Measurements from ENCODE around the gene MT1B.
"Not testable (repeated sequence)": the region's sequence is repeated elsewhere in the genome, so short reads cannot be mapped to it uniquely, and the experiment has no call there.

Gene MT1B

DNA sequence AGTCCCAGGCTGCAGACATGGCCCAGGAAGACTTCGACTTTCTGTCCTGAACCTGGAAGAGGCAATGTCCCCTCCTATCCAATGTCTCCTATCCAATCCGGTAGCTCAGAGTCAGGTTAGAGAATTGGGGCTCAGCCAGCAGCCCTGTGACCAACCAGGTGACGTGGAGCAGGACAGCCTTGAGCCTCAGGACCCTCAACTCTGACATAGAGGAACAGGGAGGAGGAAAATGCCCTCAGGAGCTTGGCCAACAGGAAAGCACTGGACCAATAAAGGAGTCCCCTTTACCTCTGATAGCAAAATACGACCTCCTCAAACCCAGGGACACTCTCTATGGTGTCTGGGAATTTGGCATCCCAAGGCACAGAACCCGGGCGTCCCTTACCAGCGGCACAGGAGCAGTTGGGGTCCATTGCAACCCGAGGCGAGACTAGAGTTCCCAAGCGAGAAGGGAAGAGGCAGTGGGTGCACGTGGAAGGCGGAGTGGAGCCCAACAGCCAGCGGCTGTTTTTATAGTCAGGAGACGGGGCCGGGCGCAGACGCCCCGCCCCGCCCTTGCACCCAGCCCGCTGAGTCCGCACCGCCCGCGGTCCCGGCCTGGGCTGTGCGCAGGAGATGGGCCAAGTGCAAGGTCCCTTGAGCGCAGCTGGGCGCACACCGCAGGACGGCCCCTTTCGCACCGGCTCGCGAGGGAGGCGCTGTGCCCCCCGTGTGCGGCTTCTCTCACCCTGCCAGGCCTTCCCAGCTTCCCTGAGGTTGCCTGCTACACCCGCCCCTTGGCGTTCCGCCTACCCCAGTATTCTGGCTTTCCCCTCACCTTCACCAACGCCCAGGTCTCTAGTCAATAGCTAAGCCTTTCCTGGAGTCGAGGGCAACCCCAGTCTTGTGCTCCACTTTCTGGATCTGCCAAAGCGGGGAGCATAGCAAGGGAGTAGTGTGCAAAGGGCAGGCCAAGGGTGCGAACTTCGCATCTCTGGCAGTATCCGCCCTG, 16.2 kb downstream of the MT1B start, which contains the start of gene MT1G:
MT1G (minus strand) TSS at position 485 of the 991 bp plus-strand sequence; CDS start at position 413, 72 bp downstream.
- peak; percentile 46 for DNase-seq (ENCODE audit: low spot score)

DNA sequence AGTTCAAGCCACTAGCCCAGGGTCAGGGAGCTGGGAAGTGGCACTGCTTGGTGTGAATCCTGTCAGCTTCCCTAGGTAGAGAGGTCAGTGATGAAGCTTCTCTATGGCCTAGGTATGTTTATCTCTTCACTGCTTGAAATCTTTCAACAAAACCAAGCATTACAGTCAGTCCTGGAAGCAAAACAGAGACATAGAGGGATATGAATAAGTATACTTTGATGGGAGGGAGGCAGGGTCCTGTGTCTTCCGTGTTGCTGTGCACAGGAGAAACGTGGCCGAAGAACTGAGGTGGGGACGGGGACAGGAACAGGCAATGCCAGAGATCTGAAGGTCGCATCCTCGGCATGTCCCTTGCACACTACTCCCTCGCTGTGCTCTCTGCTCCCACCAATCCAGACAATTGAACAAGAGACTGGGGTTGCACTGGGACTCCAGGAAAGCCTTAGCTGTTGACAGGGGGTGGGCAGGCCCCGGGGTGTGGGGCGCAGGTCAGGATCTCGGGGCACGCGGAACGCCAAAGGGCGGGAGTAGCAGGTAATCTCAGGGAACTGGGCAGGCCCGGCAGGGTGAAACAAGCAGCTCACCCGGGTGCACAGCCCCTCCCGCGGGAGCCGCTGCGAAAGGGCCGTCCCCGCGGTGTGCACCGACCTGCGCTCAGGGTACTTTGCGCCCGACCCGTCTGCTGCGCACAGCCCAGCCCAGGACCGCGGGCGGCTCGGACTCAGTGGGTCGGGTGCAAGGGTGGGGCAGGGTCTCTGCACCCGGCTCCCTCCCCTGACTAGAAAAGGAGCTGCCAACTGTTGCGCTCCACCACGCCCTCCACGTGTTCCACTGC, 17.5 kb downstream of the MT1B start, which contains the start of gene MT1H:
MT1H (plus strand) TSS at position 810 of the 835 bp plus-strand sequence. CDS start 71 bp downstream, outside the sequence.
- DNase-seq (ENCODE audit: low spot score) = no peak

DNA sequence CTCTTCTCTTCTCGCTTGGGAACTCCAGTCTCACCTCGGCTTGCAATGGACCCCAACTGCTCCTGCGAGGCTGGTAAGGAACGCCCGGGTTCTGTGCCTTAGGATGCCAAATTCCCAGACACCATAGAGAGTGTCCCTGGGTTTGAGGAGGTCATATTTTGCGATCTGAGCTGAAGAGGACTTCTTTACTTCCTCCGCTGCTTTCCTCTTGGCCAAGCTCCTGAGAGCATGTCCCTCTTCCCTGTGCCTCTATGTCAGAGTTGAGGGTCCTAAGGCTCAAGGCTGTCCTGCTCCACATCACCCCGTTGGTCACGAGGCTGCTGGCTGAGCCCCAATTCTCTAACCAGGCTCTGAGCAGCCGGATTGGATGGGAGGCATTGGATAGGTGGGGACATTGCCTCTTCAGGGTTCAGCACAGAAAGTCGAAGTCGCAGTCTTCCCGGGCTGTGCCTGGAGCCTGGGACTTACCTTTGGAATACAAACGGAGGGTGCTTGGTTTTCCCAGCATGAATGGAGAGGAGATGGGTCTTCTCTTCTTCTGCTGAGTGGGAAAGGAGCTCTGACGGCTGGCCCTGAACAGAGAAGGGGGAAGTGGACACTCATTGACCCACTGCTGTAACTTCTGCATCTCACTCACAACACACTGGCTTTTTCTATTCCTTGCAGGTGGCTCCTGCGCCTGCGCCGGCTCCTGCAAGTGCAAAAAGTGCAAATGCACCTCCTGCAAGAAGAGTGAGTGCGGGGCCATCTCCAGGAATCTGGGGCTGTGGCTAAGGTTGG, 18.3 kb downstream of the MT1B start:
- DNase-seq (ENCODE audit: low spot score) = no peak

DNA sequence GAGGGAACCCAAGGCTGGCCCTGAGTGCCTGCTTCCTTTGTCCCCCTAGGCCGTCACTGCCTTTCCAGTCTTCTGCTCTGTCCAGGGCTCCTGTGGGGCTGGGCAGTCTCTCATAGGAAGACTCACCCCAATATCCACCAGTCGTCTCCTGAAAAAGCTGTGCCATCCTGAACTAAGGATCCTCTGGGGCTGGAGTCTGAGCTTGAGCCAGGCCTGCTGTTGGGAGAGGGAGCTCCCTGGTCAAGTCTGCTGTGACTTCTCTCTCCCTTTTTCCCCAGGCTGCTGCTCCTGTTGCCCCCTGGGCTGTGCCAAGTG, 18.9 kb downstream of the MT1B start:
- DNase-seq (ENCODE audit: low spot score) = no peak

DNA sequence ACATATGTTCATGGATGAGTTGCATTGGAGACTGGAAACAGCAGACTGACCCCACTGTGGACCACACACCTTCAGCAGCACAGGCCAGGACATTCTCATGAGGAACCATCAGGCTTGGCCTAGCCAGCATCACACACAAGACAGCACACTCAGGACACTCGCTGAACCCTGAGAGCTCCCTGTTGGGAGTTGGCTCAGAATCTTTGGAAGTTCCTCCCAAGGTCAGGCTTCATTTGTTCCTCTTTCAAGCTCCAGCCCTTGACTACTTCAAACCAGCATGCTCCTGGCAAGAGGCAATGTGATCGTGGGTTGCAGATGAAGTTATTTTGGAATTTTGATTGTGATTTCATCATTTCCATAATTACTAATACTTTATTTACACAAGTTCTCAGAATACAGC, 20.0 kb downstream of the MT1B start:
- not testable (repeated sequence) for DNase-seq (ENCODE audit: low spot score)

DNA sequence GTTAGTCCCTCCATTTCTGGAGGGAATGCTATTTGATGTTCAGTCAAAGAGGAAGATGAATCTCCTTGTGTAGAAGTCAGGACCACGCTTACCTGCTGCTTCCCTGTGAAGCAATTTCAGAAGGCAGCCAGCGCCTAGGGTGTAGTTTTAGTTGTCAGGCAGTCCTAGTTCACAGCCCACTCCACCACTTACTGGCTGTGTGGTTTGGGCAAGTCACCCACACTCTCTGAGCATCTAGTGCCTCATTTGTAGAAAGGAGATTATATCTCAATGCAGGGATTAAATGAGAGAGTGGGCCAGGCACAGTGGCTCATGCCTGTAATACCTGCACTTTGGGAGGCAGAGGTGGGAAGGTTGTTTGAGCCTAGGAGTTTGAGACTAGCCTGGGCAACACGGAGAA, 20.5 kb downstream of the MT1B start:
- DNase-seq (ENCODE audit: low spot score) = not testable (repeated sequence)

DNA sequence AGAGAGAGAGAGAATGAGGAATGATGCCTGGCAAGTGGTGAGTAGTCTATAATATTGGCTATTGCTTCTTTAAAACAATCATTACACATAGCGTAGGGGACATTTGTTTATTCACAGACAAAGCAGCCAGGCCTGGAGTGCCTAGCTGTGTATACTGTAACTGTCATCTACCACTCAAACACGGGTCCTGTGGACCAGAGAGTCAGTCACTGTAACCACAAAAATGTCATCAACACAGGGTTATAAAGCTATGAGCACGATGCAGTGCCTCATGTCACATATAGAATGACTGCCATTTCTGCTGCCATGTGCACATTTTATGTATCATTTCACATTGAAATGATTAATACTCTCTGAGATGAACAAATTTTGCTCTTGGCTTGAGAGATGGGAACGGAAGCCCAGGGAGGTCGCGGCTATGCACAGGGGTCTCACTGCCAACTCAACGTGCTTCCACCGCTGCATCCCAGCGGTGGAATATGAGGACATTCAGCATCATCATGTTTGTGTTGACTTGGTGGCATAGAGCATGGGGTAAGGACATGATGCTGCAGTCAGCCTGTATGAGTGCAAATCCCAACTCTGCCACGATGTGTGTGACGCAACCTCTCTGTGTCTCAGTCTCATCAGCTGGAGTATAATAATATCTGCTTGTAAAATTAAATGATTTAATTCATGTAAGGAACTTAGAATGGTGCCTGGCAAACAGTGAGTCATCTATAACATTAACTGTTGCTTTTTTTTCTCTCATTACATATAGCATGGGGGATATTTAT, 21.3 kb downstream of the MT1B start:
- DNase-seq (ENCODE audit: low spot score) = no peak

DNA sequence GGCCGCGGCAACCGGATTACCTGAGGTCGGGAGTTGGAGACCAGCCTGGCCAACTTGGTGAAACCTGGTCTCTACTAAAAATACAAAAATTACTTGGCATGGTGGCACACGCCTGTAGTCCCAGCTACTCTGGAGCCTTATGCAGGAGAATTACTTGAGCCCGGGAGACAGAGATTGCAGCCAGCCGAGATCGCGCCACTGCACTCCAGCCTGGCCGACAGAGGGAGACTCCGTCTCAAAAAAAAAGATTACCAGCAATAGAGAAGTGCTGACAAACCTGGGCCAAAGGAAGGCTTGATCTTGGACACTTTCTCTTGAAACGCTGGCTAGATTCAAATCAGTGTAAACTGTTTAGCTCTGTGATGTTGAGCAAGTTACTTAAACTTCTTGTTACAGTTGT, 22.2 kb downstream of the MT1B start:
- DNase-seq (ENCODE audit: low spot score) = no peak

DNA sequence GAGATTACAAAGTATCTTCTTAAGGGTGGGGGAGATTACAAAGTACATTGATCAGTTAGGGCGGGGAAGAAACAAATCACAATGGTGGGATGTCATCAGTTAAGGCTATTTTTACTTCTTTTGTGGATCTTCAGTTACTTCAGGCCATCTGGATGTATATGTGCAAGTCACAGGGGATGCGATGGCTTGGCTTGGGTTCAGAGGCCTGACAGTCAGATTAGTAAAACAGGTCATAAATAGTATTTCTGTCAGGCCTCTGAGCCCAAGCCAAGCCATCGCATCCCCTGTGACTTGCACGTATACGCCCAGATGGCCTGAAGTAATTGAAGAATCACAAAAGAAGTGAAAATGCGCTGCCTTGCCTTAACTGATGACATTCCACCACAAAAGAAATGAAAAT, 22.9 kb downstream of the MT1B start:
- DNase-seq (ENCODE audit: low spot score) = not testable (repeated sequence)

DNA sequence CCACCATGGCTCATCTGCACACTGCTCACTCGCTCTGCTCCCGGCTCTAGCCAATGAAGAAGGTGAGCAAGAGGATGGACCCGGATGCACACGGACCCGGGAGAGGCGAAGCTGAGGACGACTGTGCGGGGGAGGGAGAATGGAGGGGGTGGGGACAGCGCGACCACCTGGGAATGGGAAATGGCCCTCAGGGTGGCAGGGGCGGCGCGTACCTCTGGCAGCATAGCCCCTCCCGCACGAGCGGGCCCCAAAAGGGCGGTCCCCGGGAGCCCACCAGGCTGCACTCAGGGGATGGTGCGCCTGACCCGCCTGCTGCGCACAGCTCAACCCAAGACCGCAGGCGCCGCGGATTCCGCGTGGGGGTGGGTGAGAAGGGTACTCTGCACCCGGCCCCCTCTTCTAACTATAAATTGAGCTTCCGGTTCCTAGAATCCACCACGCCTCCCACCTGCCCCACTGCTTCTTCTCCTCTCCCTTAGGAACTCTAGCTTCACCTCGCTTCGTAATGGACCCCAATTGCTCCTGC, 24.1 kb downstream of the MT1B start:
- no peak for DNase-seq (ENCODE audit: low spot score)

DNA sequence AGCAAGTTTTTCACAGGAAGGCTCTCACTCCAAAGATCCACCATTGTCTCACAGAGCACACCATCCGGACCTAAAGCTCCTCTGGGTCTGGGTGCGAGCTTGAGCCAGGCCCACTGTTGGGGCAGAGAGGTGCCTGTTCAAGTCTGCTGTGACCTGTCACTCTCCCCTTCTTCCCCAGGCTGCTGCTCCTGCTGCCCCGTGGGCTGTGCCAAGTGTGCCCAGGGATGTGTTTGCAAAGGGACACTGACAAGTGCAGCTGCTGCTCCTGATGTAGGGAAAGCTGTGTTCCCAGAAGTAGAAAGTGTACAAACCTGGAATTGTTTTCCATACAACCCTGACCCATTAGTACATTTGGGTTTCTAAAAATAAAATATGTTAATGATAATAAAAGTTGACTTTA, 25.8 kb downstream of the MT1B start:
- no peak for DNase-seq (ENCODE audit: low spot score)

DNA sequence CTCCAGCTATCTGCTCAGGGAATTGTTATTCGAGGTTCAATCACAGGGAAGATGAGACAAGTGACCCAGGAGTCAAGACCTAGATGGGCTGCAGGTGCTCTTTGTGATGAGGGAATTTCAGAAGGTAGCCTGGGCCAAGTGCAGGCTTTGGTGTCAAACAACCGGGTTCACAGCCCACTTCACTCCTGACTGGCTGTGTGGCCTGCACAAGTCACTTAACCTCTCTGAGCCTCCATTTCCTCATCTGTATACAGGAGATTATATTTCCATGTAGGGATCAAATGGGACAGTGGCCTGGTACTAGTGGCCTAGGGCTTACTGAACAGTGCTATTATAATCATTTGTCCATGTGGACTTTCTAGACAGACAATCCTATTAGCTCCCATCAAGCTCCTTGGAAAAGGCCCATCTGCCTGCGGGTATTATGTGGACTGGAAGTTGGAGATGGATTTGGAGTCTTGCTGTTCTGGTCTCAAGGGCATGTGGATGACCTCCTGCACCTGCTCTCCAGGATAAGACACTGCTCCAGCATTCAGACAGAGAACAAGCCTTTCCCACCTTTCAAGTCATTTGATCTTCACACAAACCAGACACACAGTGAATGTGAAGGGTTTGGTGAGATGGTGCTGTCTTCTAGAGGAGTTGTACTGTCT, 27.5 kb downstream of the MT1B start:
- DNase-seq (ENCODE audit: low spot score) = no peak

DNA sequence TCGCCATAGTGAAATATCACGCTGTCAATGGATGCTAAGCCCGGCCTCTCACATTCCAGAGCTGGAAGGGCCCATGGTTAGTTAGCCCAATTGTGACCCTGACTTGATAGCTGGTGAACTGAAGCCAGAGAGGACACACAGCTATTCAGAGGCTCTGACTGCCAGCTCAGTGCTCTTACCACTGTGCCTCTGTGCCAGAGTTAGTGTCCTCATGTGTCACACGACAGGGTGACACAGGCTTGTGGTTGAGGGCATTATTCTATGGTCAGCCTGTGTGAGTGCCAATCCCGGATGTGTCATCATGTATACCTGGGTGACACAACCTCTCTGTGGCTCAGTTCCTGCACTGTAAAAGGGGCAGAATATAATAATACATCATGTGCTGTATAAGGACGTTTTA, 28.1 kb downstream of the MT1B start:
- no peak for DNase-seq (ENCODE audit: low spot score)

DNA sequence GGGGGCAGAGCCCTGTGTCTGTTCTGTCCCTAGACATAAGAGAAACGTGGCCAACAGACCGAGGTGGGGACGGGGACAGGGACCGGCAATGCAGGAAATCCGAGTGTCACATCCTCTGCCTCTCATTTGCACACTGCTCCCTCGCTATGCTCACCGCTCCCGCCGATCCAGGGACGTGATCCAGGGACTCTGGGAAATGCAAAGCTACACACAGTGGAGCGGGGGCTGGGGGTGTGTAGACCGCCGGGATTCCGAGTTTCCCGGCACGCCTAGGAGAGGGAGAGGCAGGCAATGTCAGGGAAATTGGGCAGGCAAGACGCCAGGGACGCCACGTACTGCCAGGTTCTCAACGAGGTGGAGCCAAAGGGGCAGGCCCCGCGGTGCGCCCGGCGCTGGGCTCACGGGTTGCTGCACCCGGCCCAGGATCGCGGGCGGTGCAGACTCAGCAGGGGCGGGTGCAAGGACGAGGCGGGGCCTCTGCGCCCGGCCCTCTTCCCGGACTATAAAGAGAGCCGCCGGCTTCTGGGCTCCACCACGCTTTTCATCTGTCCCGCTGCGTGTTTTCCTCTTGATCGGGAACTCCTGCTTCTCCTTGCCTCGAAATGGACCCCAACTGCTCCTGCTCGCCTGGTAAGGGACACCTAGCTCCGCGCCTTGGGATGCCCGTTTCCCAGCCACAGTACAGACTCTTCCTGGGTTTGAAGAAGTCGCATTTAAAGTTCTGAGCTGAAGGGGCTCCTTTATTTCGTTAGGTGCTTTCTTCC, 30.4 kb downstream of the MT1B start, which contains the start of gene MT1X:
MT1X (plus strand) TSS at position 532 of the 764 bp plus-strand sequence; CDS start at position 603, 71 bp downstream.
- DNase-seq (ENCODE audit: low spot score) = peak; percentile 98

DNA sequence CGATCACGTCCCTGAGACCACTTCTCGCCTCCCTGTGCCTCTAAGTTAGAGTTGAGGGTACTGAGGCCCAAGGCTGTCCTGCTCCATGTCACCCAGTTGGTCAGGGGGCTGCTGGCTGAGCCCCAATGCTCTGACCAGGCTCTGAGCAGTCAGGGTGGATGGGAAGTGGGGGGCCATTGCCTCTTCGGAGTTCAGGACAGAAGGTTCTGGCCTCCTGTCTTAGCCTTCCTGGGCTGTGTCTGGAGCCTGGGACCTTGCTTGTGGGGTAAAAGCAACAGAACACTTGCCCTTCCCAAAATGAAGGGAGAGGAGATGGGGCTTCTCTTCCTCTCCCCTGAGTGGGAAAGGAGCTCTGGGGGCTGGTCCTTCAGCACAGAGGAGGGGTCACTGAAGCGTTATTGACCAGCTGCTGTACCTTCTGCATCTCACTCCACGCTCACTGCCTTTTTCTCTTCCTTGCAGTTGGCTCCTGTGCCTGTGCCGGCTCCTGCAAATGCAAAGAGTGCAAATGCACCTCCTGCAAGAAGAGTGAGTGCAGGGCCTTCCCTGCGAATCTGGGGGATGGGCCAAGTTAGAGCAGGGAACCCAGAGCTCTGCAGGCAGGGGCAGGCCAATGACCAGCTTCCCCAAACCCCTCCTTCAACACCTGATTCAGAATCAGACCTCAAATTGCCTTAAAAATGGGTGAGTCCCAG, 31.2 kb downstream of the MT1B start:
- DNase-seq (ENCODE audit: low spot score) = no peak

DNA sequence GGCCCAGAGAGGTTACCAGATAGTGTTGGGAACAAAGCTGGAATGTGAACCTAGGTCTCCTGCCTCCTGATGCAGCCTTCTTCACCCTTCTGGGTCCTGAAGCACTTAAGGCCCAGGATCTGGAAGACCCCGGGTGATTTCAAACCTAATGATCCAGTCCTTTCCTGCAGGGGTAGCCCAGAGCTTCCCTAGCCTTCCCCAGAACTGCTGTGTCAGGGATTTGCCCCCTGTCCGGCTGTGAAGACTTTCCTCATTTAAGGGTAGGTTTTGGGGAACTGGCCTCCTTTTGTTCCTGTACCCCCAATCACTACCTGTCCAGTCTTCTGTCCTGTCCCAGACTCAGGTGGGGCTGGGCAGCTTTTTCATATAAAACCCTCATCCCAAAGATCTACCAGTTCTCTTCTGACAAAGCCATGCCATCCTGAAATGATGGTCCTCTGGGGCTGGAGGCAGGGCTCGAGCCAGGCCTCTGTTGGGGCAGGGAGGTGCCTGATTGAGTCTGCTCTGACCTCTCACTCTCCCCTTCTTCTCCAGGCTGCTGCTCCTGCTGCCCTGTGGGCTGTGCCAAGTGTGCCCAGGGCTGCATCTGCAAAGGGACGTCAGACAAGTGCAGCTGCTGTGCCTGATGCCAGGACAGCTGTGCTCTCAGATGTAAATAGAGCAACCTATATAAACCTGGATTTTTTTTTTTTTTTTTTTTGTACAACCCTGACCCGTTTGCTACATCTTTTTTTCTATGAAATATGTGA, 31.9 kb downstream of the MT1B start:
- DNase-seq (ENCODE audit: low spot score) = no peak

DNA sequence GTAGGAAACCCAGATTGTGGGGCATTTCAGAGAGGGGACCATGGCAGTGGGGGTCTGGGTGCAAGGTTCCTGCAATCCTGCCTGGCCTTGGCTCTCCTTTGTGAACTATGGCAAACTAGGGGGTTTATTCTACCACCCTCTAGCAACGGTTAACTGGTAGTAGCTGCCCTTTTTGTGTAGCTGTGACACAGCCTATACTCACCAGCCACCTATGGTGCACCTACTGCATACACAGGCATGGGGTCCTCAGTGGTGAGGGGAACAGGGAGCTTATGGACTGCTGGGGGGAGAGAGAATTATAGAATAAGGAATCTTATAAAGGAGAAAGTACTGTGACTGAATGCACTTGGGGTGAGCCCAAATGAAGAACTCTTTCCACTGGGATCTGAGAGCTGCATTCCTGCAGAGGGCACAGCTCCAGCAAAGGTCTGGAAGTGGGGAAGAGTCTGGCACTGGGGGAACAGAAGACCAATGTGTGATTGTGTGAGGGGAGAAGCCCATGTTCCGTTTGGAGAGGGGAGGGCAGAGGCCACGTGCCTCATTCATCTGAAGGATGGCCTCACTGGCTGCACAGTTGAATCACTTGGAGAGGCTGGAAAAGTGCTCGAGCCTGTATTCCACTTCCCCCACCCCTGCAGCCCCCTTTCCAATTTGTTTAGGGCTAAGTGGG, 32.7 kb downstream of the MT1B start:
- DNase-seq (ENCODE audit: low spot score) = no peak

Data from AG20443 (cell line).